ENCODE data around the gene PARVB. TPM values are rescaled to one million over a fixed set of nuclear protein-coding genes. Genes with fewer than 3 reads are reported as not detected.

The PARVB gene
- total and polyA plus RNA-seq, 2 donors (not counting 1 experiment from before 2014, with no cell fraction given), result 12.1 to 47.3 TPM

DNA sequence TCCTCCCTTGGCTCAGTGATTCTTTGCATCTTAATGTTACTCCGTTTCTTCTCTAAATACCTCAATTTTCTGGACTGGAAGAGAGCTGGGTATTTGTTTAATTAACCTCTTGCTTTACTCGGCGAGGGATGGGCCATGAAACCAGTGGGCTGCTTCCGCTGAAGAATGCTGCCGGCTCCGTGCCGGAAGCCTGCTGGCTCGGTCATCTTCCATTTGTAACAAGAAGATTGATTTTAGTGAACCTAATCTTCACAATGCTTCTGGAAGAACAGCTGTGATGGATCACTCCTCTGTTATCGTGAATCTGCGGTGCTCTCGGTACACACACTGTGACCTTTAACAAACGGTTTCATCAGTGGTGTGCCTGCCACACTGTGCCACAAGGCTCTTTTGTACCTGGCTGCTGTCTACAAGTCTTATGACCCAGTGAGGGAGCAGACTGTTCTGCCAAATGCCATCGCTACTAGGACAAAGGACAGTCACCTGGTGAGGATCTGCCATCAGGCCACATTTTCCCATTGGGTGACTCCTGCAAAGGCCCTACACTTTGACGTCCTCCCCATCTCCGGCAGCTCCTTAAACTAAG, 25.3 kb upstream of the PARVB start:
- Histone ChIP-seq H3K27me3 (ENCODE audit: control insufficient read depth, insufficient read depth, low read length) (no peaks in the 10 kb centered on the region), H3K9ac (ENCODE audit: insufficient read depth, low read length) (no peak overlapping the region), H3K79me2 (ENCODE audit: control insufficient read depth, insufficient read depth, low read length) (no peaks in the 10 kb centered on the region), H4K20me1 (ENCODE audit: control insufficient read depth, extremely low read depth, insufficient read depth, low read length) (no peaks in the 10 kb centered on the region), H2AFZ (ENCODE audit: low read length) (no peak overlapping the region), H3K4me1 (ENCODE audit: control insufficient read depth, extremely low read depth, insufficient read depth, low read length) (no peaks in the 10 kb centered on the region), H3K4me3 (replicated peaks in 1 of 4; ENCODE audit: control extremely low read depth in 1 of 4, insufficient read depth in 1 of 4, low read depth in 3 of 4, low read length in 4 of 4) (no peak overlapping the region), H3K36me3 (ENCODE audit: control insufficient read depth, insufficient read depth, low read length) (peaks cover 10% of the 10 kb centered on the region), H3K9me3 (ENCODE audit: control insufficient read depth, insufficient read depth, low read depth, low read length) (no peaks in the 10 kb centered on the region), H3K4me2 (ENCODE audit: extremely low read depth, insufficient read depth, low read length) (no peak overlapping the region), H3K27ac (ENCODE audit: insufficient read depth, low read length) (no peak overlapping the region)
- TF ChIP-seq, protein P1, sequence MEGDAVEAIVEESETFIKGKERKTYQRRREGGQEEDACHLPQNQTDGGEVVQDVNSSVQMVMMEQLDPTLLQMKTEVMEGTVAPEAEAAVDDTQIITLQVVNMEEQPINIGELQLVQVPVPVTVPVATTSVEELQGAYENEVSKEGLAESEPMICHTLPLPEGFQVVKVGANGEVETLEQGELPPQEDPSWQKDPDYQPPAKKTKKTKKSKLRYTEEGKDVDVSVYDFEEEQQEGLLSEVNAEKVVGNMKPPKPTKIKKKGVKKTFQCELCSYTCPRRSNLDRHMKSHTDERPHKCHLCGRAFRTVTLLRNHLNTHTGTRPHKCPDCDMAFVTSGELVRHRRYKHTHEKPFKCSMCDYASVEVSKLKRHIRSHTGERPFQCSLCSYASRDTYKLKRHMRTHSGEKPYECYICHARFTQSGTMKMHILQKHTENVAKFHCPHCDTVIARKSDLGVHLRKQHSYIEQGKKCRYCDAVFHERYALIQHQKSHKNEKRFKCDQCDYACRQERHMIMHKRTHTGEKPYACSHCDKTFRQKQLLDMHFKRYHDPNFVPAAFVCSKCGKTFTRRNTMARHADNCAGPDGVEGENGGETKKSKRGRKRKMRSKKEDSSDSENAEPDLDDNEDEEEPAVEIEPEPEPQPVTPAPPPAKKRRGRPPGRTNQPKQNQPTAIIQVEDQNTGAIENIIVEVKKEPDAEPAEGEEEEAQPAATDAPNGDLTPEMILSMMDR (conservative IDR thresholded peaks at IDR 0.05 in 1 of 2, IDR thresholded peaks at IDR 0.05 in 1 of 2; ENCODE audit: low read depth in 1 of 2, low read length in 2 of 2), result no peak
- no peak for TF ChIP-seq EZH2 (IDR thresholded peaks at IDR 0.05; ENCODE audit: low read length, missing control alignments)
- DNase-seq (ENCODE audit: low read depth in 2 of 2), result no peak

DNA sequence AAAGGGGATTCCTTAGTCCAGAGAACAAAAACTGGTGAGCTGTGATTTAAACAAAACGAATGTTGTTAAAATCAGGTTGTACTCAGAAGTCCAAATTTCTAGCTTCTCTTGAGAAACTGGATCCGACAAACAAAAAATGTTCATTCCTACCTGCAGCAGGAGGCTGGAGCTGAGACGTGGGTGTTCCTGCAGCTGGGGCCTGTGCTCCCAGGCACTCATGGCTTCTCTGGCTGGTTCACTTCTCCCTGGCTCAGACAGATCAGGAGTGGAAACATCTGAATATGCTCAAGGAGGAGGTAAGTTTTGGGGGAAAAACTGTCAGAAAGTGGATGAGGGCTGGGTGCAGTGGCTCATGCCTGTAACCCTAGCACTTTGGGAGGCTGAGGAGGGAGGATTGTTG, 24.7 kb upstream of the PARVB start:
- Histone ChIP-seq H2AFZ (ENCODE audit: low read length) (no peak overlapping the region), H4K20me1 (ENCODE audit: control insufficient read depth, extremely low read depth, insufficient read depth, low read length) (no peaks in the 10 kb centered on the region), H3K79me2 (ENCODE audit: control insufficient read depth, insufficient read depth, low read length) (no peaks in the 10 kb centered on the region), H3K4me1 (ENCODE audit: control insufficient read depth, extremely low read depth, insufficient read depth, low read length) (no peaks in the 10 kb centered on the region), H3K4me2 (ENCODE audit: extremely low read depth, insufficient read depth, low read length) (no peak overlapping the region), H3K27me3 (ENCODE audit: control insufficient read depth, insufficient read depth, low read length) (no peaks in the 10 kb centered on the region), H3K9ac (ENCODE audit: insufficient read depth, low read length) (no peak overlapping the region), H3K9me3 (ENCODE audit: control insufficient read depth, insufficient read depth, low read depth, low read length) (no peaks in the 10 kb centered on the region), H3K4me3 (replicated peaks in 1 of 4; ENCODE audit: control extremely low read depth in 1 of 4, insufficient read depth in 1 of 4, low read depth in 3 of 4, low read length in 4 of 4) (no peak overlapping the region), H3K27ac (ENCODE audit: insufficient read depth, low read length) (no peak overlapping the region), H3K36me3 (ENCODE audit: control insufficient read depth, insufficient read depth, low read length) (peaks cover 7% of the 10 kb centered on the region)
- no peak for DNase-seq (ENCODE audit: low read depth in 2 of 2)
- TF ChIP-seq, protein P1 (conservative IDR thresholded peaks at IDR 0.05 in 1 of 2, IDR thresholded peaks at IDR 0.05 in 1 of 2; ENCODE audit: low read depth in 1 of 2, low read length in 2 of 2), result no peak
- no peak for TF ChIP-seq EZH2 (IDR thresholded peaks at IDR 0.05; ENCODE audit: low read length, missing control alignments)

DNA sequence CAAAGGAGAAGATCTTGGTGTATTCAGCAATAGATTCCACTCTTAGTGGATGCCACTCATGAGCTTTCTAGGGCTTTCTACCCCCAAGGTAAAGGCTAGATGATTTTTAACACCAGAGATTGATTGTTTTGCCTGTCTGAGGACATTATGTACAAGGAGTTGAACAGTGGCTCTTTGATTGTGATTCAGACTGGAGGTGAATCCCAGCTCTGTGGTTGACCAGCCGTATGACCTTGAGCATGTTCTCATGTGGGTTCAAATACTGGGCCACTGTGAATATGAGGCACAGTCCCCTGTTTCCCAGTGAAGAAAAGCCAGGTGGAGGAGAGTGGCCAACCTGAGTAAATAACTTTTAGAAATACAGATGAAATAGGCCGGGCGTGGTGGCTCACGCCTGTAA, 24.0 kb upstream of the PARVB start:
- Histone ChIP-seq H3K27me3 (ENCODE audit: control insufficient read depth, insufficient read depth, low read length) (no peaks in the 10 kb centered on the region), H3K9me3 (ENCODE audit: control insufficient read depth, insufficient read depth, low read depth, low read length) (no peaks in the 10 kb centered on the region), H3K36me3 (ENCODE audit: control insufficient read depth, insufficient read depth, low read length) (peaks cover 7% of the 10 kb centered on the region), H4K20me1 (ENCODE audit: control insufficient read depth, extremely low read depth, insufficient read depth, low read length) (no peaks in the 10 kb centered on the region), H3K4me1 (ENCODE audit: control insufficient read depth, extremely low read depth, insufficient read depth, low read length) (no peaks in the 10 kb centered on the region), H3K4me3 (replicated peaks in 1 of 4; ENCODE audit: control extremely low read depth in 1 of 4, insufficient read depth in 1 of 4, low read depth in 3 of 4, low read length in 4 of 4) (no peak overlapping the region), H3K4me2 (ENCODE audit: extremely low read depth, insufficient read depth, low read length) (no peak overlapping the region), H2AFZ (ENCODE audit: low read length) (no peak overlapping the region), H3K79me2 (ENCODE audit: control insufficient read depth, insufficient read depth, low read length) (no peaks in the 10 kb centered on the region), H3K9ac (ENCODE audit: insufficient read depth, low read length) (no peak overlapping the region), H3K27ac (ENCODE audit: insufficient read depth, low read length) (no peak overlapping the region)
- no peak for DNase-seq (ENCODE audit: low read depth in 2 of 2)
- no peak for TF ChIP-seq EZH2 (IDR thresholded peaks at IDR 0.05; ENCODE audit: low read length, missing control alignments)
- TF ChIP-seq, protein P1 (conservative IDR thresholded peaks at IDR 0.05 in 1 of 2, IDR thresholded peaks at IDR 0.05 in 1 of 2; ENCODE audit: low read depth in 1 of 2, low read length in 2 of 2), result no peak
